SK-N-SH (cell line): ENCODE results near the gene BBLN.

ENCODE experiments used
- CTCF ChIP-seq: fragments of 200-600 bp; sonication (generic); IDR thresholded peaks from 2 replicates; pipeline ENCODE4 v1.6.1; 2017; ENCODE audit warnings: antibody characterized with exemption, mild to moderate bottlenecking, moderate library complexity
- ELF1 ChIP-seq: IDR thresholded peaks from 2 replicates; pipeline ENCODE4 v1.4.0; 2012
- JUND ChIP-seq: IDR thresholded peaks from 2 replicates; pipeline ENCODE4 v1.4.0; 2012
- MAX ChIP-seq: IDR thresholded peaks from 2 replicates; pipeline ENCODE4 v1.4.0; 2012; ENCODE audit warnings: low read depth
- NRF1 ChIP-seq: IDR thresholded peaks from 2 replicates; pipeline ENCODE4 v1.6.1; 2012; ENCODE audit warnings: low read depth, mild to moderate bottlenecking, low read length
- PBX3 ChIP-seq: IDR thresholded peaks from 2 replicates; pipeline ENCODE4; 2012
- POLR2AphosphoS5 ChIP-seq: IDR thresholded peaks from 2 replicates; pipeline ENCODE4 v1.6.1; 2012; ENCODE audit warnings: low read depth, low read length
- REST ChIP-seq: IDR thresholded peaks from 2 replicates; pipeline ENCODE4 v1.6.1; 2012; ENCODE audit warnings: mild to moderate bottlenecking, low read depth, low read length, moderate library complexity
- RFX5 ChIP-seq: IDR thresholded peaks from 2 replicates; pipeline ENCODE4 v1.6.1; 2012; ENCODE audit warnings: mild to moderate bottlenecking, improper control_type of control experiment, low read length
- SMC3 ChIP-seq: IDR thresholded peaks from 2 replicates; pipeline ENCODE4 v1.6.1; 2012; ENCODE audit warnings: low read depth, low read length, improper control_type of control experiment
- TAF1 ChIP-seq: IDR thresholded peaks from 2 replicates; pipeline ENCODE4 v1.6.1; 2012; ENCODE audit warnings: low read depth, mild to moderate bottlenecking, low read length, moderate library complexity, borderline replicate concordance
- USF2 ChIP-seq: fragments of 150-350 bp; IDR thresholded peaks from 2 replicates; pipeline ENCODE4 v1.6.1; 2017; ENCODE audit warnings: antibody characterized with exemption, low read length, low read depth, borderline replicate concordance

GRCh38 chr9:128121924-128122808, 37.9 kb upstream of the BBLN start:
- TF ChIP-seq POLR2AphosphoS5 (no peak), SMC3 (no peak), PBX3 (no peak), CTCF (no peak), MAX (no peak), NRF1 (no peak), JUND (no peak), ELF1 (no peak), RFX5 (no peak), REST (no peak), USF2 (no peak), TAF1 (no peak)
